BJ (cell line): ENCODE data around the gene DHTKD1. TPM values are rescaled to one million over a fixed set of nuclear protein-coding genes. Genes with fewer than 3 reads are reported as not detected.

Source experiments
- CTCF ChIA-PET: fragments of 350-600 bp; formaldehyde crosslinking; extraction: SDS; loops from one replicate; lab custom pipeline; 2021; ENCODE audit warnings: antibody characterized with exemption, inconsistent platforms; lab: Yijun Ruan, JAX
- POLR2A ChIA-PET: fragments of 300-600 bp; sonication (Branson Sonifier 250); formaldehyde crosslinking; extraction: SDS; loops from one replicate; lab custom pipeline; 2021; ENCODE audit warnings: antibody characterized with exemption; lab: Charles Lee
- DNase-seq: peaks from one replicate; pipeline ENCODE4 v3.0.0-alpha.2; 2011; ENCODE audit warnings: low read depth
- H3K27me3 ChIP-seq: 2 replicates; pipeline ENCODE4 v1.6.0; 2011; ENCODE audit warnings: low read length; ENCODE audit not compliant: control insufficient read depth, insufficient read depth
- H3K36me3 ChIP-seq: 2 replicates; pipeline ENCODE4 v1.5.1; 2011; ENCODE audit warnings: low read length; ENCODE audit not compliant: control insufficient read depth, insufficient read depth
- H3K4me3 ChIP-seq: 2 replicates; pipeline ENCODE4 v1.5.1; 2011; ENCODE audit warnings: low read depth, mild to moderate bottlenecking, control low read depth, low read length
- CTCF ChIP-seq: IDR thresholded peaks from 2 replicates; pipeline ENCODE4 v1.5.1; 2011; ENCODE audit warnings: low read depth, mild to moderate bottlenecking, control low read depth, inconsistent platforms, low read length, moderate library complexity; ENCODE audit not compliant: insufficient read depth
- polyA plus RNA-seq: library from polyadenylated mRNA; depleted of rRNA; stranded (reverse); fragments of >200 nt; gene quantifications from 2 replicates; pipeline ENCODE4 v1.2.3, GENCODE V29; 2011

Gene DHTKD1
- polyA plus RNA-seq, 1 experiment: 11.1 TPM

DNA sequence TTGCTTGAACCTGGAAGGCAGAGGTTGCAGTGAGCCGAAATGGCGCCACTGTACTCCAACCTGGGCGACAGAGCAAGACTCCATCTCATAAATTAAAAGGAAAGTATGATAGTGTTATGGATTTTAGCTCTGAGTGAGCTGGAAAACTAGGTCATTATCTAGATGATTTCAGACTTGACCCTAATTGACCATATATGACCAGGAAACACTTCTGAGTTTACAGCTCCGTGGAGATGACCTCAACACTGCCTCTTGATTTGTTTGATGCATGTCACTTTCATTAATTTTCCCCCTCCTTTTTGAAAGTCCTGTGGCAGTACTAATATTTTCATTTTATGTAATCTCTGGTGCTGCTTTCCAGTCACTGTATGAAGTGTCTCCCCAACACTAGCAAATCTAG, 52.9 kb downstream of the DHTKD1 start:
- no peak for TF ChIP-seq CTCF
- Histone ChIP-seq H3K4me3 (no peak overlapping the region), H3K27me3 (no peaks in the 10 kb centered on the region), H3K36me3 (no peaks in the 10 kb centered on the region)
- ChIA-PET CTCF (interaction anchor here (1.2 kb wide), 1 partner anchor 48 kb away, joined by 3 read pairs; no protein-coding TSS in a partner anchor), POLR2A (no interaction called here)
- DNase-seq: no peak

DNA sequence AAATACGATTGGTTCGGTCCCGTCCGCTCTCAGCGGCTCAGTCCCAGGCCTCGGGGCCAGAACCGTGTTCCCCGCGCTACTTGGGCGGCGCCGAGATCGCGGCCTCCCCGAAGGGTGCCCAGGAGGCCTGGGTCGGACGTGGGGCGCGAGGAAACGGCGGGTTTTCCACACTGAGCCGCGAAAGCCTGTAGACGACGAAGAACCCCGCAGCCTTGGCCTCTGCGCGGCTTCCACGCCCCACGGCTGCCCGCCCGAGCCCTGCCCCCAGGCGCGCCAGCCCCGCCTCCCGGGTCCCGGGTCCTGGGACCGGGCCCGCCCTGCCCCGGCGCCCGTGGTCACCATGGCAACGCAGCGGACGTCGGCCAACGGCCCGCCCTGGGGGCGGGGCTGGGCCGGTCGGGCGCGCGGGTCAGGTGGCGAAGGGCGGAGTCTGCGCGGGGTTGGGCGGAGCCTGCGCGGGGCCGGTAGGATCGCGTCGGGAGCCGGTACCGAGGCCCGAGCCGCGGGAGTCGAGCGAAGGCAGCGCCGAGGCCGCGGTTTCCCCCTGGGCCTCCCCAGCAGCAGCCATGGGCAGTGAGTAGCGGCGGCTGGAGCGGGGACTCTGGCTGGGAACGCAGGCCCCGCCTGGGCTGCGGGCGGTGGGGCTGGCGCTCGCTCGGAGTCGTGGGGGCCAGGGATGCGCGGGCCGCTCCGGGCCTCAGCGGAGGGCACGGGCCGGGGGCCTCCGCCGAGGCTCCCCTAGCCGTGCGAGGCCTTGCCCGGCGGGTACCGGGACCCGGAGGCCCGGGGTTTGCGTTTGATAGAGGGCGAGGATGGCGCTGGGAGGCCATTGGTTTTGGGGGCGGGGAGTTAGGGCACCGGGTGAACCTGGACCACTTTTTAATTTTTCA, 60.7 kb downstream of the DHTKD1 start, which contains the start of gene SEC61A2:
Gene SEC61A2, plus strand, starts transcription at position 456 of the 890 bp plus-strand sequence. Its CDS starts 111 bp downstream, at position 567.
- Histone ChIP-seq H3K36me3 (no peaks in the 10 kb centered on the region), H3K27me3 (no peaks in the 10 kb centered on the region), H3K4me3 (peak within 1 kb of the TSS; percentile 93)
- ChIA-PET CTCF (interaction anchor here (0.9 to 1.4 kb wide), 3 partner anchors 9 to 21 kb away, joined by 3 to 7 read pairs (median 3); no protein-coding TSS in a partner anchor), POLR2A (no interaction called here)
- no peak for TF ChIP-seq CTCF
- peak; percentile 32 for DNase-seq

DNA sequence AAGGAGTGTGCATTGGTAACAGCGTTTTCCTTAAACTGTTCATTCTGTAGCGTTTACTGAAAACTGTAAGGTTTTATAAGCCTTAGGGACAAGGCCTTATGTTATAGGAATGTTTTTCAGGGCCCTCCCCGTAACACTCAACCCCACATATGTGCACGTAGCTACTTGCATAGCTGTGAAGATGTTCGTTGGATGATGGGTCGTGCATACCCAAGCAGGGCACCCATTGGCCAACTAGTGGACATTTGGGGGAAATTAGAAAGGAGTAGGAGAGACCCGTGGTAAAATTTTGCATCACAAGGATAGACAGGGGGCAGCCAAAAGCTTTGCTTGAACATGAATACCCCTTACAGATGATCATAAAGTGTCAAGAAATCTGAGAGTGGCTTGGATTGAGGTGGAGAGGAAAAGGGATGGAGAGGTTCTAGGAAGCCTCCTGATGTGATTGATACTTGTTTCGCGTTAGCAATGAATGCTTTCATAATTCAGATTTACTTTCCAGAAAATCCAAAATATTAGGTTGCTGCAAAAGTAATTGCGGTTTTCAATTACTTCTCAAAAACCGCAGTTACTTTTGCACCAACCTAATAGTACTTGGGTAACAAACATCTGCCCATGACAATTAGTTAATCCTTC, 61.6 kb downstream of the DHTKD1 start:
- TF ChIP-seq CTCF: peak; percentile 72
- Histone ChIP-seq H3K4me3 (peak overlapping the region; percentile 90), H3K27me3 (no peaks in the 10 kb centered on the region), H3K36me3 (no peaks in the 10 kb centered on the region)
- DNase-seq: no peak
- CTCF ChIA-PET: interaction anchor here (0.9 to 1.4 kb wide), 4 partner anchors 10 to 49 kb away, joined by 3 to 7 read pairs (median 3); no protein-coding TSS in a partner anchor
- POLR2A ChIA-PET: no interaction called here

GRCh38 chr10:12135631-12136030, 66.9 kb downstream of the DHTKD1 start:
- POLR2A ChIA-PET: no interaction called here
- no peak for DNase-seq
- TF ChIP-seq CTCF: no peak
- CTCF ChIA-PET: interaction anchor here (1.3 kb wide), 1 partner anchor 11 kb away, joined by 7 read pairs; no protein-coding TSS in a partner anchor
- no peaks in the 10 kb centered on the region for H3K27me3 ChIP-seq
- no peak overlapping the region for H3K4me3 ChIP-seq
- peaks cover 6% of the 10 kb centered on the region for H3K36me3 ChIP-seq

DNA sequence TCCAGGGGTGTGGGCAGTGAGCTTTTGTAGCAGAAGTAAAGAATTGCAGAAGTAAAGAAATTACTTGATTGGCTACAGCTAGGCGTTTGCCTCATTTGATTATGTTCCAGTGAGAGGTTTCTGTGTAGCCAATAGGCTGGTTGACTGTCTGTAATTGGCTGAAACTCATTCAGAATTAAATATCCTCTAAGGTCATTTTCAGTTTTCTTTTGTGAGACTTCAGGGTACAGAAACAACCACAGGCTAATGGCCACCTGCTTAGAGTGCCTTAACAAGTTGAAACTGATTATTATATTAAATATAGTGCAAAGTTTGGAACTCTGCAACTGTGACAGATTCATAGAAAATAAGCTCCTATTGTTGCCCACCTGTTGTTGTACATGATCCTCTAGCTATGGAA, 71.3 kb downstream of the DHTKD1 start:
- ChIA-PET POLR2A (no interaction called here), CTCF (interaction anchor here (1.5 to 1.9 kb wide), 2 partner anchors 10 to 13 kb away, joined by 5 to 7 read pairs; no protein-coding TSS in a partner anchor)
- Histone ChIP-seq H3K4me3 (no peak overlapping the region), H3K27me3 (no peaks in the 10 kb centered on the region), H3K36me3 (peaks cover 13% of the 10 kb centered on the region)
- no peak for DNase-seq
- TF ChIP-seq CTCF: no peak
